Transverse colon (tissue), 4 donors: ENCODE data around the gene USP20.

Experiments
- CTCF ChIP-seq, 5 experiments: fragments of 200-600 bp in 3 of 5; fragments of 450-650 bp in 2 of 5; sonication (generic) in 3 of 5; IDR thresholded peaks; 1 replicate in 2 of 5; 2 replicates in 3 of 5; pipeline ENCODE4 v1.5.1; 2016 to 2017; ENCODE audit warnings: antibody characterized with exemption in 5 of 5, inconsistent platforms in 3 of 5, mild to moderate bottlenecking in 2 of 5, moderate library complexity in 1 of 5
- EP300 ChIP-seq: sonication (generic); formaldehyde crosslinking; IDR thresholded peaks from one replicate; pipeline ENCODE4 v1.6.1; 2017; ENCODE audit warnings: antibody characterized with exemption, low read depth
- POLR2A ChIP-seq: fragments of 450-650 bp; IDR thresholded peaks from one replicate; pipeline ENCODE4 v1.6.1; 2016; ENCODE audit warnings: antibody characterized with exemption, mild to moderate bottlenecking, moderate library complexity
- POLR2AphosphoS5 ChIP-seq, 3 donors: sonication (generic); formaldehyde crosslinking; IDR thresholded peaks; one replicate each; pipeline ENCODE4 v1.6.1; 2016; ENCODE audit warnings: antibody characterized with exemption in 3 of 3

GRCh38 chr9:129909851-129910250 lies 74.6 kb downstream of the USP20 start:
- TF ChIP-seq POLR2A (no peak), CTCF (IDR thresholded peaks at IDR 0.05) (no peak), POLR2AphosphoS5 (IDR thresholded peaks at IDR 0.05) (no peak), EP300 (no peak)
